ENCODE results near the gene GALNT10.

GALNT10 gene

GRCh38 chr5:154179846-154180710 lies 10.5 kb upstream of the GALNT10 start:
- DNase-seq = peak; percentile 55

DNA sequence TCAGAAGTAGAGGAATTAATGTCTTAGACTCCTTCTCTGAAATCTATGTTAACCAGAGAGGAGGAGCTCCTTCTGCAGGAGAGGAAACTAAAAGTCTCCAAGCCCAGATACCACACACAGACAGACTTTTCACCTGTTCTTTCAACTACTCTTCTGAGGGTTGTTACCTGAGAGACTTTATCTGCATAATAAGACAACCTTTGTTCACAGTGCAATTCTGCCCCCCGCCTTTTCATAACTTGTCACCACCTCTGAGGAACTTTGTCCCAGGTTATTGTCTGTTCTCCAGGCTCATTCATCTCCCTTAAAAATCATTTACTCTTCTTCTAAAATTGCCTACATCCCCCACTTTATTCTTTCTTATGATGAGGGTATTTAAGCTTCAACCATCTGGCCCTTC lies 9.4 kb upstream of the GALNT10 start:
- DNase-seq = no peak

- DNase-seq = no peak
Observed at GRCh38 chr5:154189256-154189818, 1.2 kb upstream of the GALNT10 start.

GRCh38 chr5:154189819-154190594 lies 526 bp upstream of the GALNT10 start:
- peak; percentile 80 for DNase-seq

DNA sequence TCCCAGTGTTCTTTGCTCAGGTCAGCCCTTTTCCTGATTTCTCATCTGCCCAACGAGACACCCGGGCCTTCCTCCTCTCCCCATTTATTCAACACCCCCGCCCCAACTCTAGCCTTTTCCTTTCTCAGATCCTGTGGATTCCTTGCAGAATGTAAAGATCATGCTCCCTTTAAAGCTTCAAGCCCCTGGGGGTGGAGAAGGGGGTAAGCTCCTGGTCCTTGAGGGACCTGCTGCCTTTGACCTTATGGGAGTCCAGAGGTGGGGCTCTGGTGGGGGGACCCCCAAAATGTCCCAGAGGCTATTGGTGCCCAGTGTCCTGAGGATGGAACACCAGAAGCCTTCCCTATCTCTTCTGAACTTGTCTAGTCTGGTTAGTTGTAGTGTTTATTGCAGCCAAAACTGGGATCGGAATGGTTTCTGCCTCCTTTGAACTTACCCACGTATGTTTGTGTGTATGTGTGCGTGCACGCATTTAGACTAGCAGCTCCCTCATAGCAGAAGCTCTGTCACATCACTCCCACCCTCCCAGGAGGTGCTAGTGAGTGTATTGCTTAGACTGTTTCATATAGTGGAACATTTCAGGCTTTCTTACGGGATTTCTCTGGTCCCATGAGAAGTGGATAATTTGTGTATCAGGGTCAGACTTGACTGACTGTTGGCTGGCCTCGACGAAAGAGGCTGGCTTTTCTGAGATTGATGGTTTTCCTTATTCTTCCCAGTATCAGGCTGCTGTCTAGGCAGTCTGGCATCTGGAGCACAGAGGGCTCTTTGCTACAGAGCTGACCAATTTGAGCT lies 1.1 kb downstream of the GALNT10 start:
- DNase-seq = peak; percentile 47

DNA sequence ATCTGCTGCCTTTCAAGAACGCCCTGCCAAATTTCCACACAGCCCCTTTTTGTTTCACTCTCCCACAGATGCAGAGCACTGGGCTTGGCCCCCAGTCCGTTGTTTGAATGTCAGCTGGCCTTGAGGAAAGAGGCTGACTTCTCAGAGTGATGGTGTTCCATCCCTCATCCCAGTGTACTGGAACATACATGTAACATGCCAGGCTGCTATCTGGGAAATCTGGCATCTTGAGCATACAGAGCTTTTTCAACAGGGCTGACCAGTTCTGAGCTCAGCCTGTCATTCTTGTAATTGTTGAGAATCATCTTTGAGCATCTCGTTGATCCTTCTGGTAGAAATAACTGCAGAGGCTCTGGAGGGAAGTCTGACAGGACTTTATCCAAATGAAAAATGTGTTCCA lies 2.8 kb downstream of the GALNT10 start:
- no peak for DNase-seq

DNA sequence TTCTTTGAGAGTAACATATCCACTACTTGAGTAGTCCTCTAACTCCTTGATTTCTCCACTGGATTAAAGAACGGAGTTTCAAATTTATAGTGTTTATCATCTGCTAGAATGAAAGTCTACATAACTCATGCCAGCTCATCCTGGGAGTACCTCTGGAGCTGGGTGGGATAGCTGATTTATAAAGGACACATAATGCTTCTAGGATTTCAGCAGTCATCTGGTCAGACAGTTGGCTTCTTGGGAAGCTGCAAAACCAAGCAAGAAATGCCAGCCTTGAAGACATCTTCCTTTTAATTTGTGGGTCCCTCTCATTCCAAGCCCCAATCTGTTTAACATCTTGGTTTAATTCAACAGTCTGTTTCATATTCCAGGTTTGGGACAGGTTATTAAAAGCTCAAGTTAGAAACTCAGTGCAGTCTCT lies 3.2 kb downstream of the GALNT10 start:
- DNase-seq = peak; percentile 72

- DNase-seq = peak; percentile 62
Observed at GRCh38 chr5:154194345-154195329, 4.1 kb downstream of the GALNT10 start.

DNA sequence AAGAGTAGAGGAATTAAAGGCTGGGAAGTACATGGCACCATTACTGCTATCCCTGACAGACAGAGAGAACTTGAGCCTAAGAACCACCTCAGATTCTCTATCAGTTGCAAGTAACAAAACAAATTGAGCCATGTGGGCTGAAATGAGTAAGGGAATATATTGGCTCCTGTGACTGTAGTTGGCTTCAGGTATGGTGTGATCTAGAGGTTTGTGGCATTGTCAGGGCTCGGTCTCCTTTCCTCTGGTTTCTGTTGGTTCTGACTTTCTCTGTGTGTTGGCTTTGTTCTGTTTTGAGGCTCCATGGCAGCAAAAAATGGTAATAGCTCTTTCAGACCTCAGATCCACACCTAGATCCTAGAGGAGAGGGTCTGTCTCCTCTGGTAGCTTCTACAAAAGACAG lies 5.7 kb downstream of the GALNT10 start:
- no peak for DNase-seq

DNA sequence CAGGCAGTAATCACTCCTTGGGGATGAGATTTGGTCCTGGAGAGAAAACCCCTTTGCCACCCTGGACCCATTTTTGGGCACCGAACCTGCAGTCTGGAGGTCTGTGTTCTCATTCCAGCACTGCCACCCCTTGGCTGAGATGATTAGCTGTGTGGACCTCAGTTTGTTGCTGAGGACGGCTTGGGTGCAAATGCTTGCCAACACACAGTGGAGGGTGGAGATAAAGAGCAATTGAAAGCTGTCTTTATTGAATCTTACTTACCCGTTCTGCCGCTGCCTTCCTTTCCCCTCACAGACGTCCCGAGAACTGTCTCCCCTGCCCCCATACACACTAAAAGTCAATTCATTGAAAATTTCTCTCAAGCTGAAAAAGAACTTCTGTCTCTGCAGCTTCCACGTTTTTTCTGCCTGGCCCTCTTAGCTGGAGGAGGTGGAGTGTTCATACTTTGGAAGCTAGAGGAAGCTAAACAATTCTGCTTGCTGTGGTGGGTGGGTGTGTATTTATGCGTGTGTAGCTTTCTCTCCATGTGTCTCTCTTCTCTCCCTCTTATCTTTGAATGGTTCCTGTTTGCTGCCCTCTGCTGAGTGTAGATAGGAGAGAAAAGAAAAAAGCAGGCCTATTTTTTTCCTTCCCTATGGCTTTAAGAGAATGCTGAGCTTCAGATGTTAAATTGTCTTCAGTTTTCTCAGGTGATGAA lies 6.6 kb downstream of the GALNT10 start:
- peak; percentile 57 for DNase-seq

DNA sequence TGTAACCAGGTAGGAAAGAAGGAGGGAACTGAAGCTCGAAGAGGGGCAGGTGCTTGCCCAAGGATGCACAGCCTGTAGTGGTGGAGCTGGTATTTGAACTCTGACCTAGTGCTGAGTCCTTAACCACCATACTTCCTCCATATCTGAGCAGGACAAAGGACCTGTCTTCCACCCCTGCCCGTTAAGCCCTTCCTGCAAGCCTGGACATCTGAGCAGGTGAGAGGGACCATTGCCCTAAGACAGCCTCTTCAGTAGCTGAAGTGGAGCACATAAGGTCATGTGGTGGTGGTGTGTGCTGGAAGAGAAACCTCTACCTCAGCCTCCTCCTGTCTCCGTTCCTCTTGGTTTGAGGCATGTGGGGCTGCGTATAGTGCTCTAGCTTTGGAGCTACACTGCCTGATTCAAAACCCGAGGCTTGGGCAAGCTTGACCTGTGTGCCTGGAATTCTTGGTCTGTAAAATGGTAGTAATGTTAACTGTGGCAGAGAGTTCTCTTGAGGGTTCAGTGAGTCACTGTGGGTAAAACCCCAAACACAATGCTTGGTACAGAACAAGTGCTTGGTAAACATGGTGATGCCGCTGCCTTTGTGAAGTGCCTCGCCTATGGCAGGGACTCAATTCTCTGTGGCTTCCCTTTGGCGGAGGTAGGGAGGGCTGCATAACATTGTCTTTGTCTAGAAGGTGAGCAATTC lies 7.4 kb downstream of the GALNT10 start:
- no peak for DNase-seq

DNA sequence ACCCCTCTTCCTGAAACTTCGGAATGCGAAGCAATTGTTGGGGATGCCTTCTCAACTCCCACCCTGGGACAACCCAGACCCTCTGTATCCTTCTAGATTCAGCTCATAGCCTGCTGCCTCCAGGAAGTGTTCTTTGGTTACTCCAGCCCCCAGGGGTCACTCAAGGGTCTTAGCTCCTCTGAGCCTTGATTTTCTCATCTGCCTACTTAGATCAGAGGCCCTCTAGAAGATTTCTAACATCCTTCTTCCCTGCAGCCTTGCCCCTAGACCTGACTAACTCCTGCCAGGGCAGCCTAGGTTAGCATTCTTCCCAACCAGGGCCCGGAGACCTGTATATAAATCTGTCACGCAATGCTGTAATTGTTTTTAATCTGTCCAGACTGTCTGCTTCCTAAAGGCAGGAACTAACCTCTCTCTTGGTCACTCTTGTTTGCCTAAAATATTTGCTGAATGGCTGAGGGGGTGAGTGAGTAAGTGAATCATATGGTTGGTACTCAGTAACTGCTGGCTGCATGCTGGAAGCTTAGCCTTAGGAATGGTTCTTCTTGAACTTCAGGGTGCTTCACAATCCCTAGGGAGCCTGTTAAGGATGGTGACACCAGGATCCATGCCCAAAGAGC lies 8.2 kb downstream of the GALNT10 start:
- DNase-seq = peak; percentile 77

DNA sequence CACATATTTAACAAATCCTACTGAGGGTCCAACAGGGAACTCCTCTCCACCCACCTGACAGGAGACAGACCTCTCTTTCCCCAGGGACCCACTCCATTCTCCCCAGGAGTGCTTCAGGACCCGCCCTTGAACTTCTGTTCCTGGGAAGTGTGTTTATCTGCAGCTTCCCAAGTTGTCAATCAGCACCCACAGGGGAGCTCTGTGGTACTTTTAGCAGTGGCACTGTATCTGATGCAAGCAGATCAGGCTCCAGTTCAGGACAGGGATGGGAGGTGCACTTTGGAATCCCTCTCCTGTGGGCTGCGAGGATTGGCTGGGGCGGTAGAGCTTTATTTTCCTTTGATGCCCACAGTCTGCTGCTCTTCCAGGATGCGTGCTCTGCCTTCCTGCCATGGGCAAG lies 8.7 kb downstream of the GALNT10 start:
- DNase-seq = no peak

GRCh38 chr5:154199671-154200220 lies 9.2 kb downstream of the GALNT10 start:
- no peak for DNase-seq

DNA sequence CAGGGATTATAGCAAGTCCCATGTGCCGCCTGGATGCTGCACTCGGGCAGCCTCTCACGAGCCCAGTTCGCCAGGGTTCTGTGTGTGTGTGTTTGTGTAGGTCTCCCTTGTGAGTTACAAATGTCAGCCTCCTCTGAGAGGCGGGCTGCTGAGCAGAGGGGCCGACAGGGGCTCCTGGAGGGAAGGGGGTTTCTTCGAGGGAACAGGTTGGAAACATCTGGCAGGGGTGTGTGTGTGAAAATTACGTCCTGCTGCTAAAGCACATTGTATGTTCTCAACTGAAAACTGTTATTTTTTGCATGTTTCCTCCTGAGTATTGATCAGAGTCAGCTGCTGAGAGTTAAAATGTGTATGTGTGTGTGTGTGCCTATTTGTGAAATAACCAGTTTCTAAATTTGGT lies 9.7 kb downstream of the GALNT10 start:
- no peak for DNase-seq

- DNase-seq = no peak
Observed at GRCh38 chr5:154201108-154201769, 10.7 kb downstream of the GALNT10 start.

GRCh38 chr5:154202379-154203260 lies 12.1 kb downstream of the GALNT10 start:
- no peak for DNase-seq
